ENCODE data around the gene CYP3A7.

GRCh38 chr7:99667179-99667578 lies 67.8 kb downstream of the CYP3A7 start:
- TF ChIP-seq CTCF (IDR thresholded peaks at IDR 0.05; ENCODE audit: low read depth, low read length, poor library complexity, severe bottlenecking) (no peak), EZH2phosphoT487 (IDR thresholded peaks at IDR 0.05; ENCODE audit: borderline replicate concordance, low read length) (no peak)

All from DOHH2 (cell line).